ENCODE data around the gene OVOL2. TPM values are rescaled to one million over a fixed set of nuclear protein-coding genes. Genes with fewer than 3 reads are reported as not detected.

Gene OVOL2
- total and polyA plus RNA-seq, 2 of the 4 experiments (the other 2 are of a cell fraction) = not detected

- Histone ChIP-seq H3K9ac (ENCODE audit: low read depth, low read length) (no peak overlapping the region), H3K56ac (ENCODE audit: extremely low read depth, insufficient read depth, low read length) (no peak overlapping the region), H3K27ac (ENCODE audit: insufficient read depth, low read length) (no peak overlapping the region), H3K14ac (replicated peaks; ENCODE audit: low read depth, low read length) (no peak overlapping the region), H4K20me1 (ENCODE audit: insufficient read depth, low read length) (no peaks in the 10 kb centered on the region), H3K4me2 (ENCODE audit: low read depth, low read length) (no peak overlapping the region), H3K4me1 (ENCODE audit: control insufficient read depth, insufficient read depth, low read length) (no peaks in the 10 kb centered on the region), H3K4me3 (ENCODE audit: insufficient read depth, low read depth, low read length) (no peak overlapping the region), H4K8ac (ENCODE audit: low read depth in 2 of 2, low read length in 2 of 2) (no peak overlapping the region), H3K9me3 (ENCODE audit: control insufficient read depth, insufficient read depth, low read length) (no peaks in the 10 kb centered on the region), H3K79me1 (ENCODE audit: low read depth in 1 of 2, low read length in 2 of 2) (no peaks in the 10 kb centered on the region), H2AFZ (replicated peaks; ENCODE audit: low read length, poor library complexity) (no peak overlapping the region), H3K27me3 (ENCODE audit: control insufficient read depth, insufficient read depth, low read length) (peaks cover 7% of the 10 kb centered on the region; the same call in 1 of the 2 replicates), H2AK9ac (replicated peaks; ENCODE audit: low read depth, low read length, poor library complexity) (no peak overlapping the region), H2BK5ac (ENCODE audit: low read depth, low read length, poor library complexity, severe bottlenecking) (no peak overlapping the region), H2BK120ac (ENCODE audit: low read depth, low read length) (no peak overlapping the region), H3K9me1 (ENCODE audit: insufficient read depth, low read length) (no peaks in the 10 kb centered on the region), H3K36me3 (ENCODE audit: control insufficient read depth, insufficient read depth, low read length) (no peaks in the 10 kb centered on the region), H2BK15ac (ENCODE audit: low read depth, low read length) (no peak overlapping the region), H2AK5ac (ENCODE audit: low read depth, low read length) (no peak overlapping the region), H4K5ac (ENCODE audit: low read depth, low read length) (no peak overlapping the region), H3K4ac (ENCODE audit: low read depth, low read length) (no peak overlapping the region), H3K18ac (ENCODE audit: low read depth, low read length) (no peak overlapping the region), H4K91ac (ENCODE audit: insufficient read depth, low read depth, low read length) (no peak overlapping the region), H2BK20ac (ENCODE audit: low read depth, low read length) (no peak overlapping the region), H3K23ac (ENCODE audit: low read depth, low read length) (no peak overlapping the region)
- no peak for ATAC-seq (ENCODE audit: low read depth)
- BruUV-seq (replicated peaks) = no TSS peak
- no peak for DNase-seq
- POLR2A ChIA-PET (ENCODE audit: unreplicated experiment) = no interaction called here
- 77% methylated on average over 9 of the region's 10 CpGs; no CpG with 5 or more reads in 1 of the 2 experiments for WGBS, 2 experiments (ENCODE audit: extremely low coverage in 2 of 2, insufficient read length in 1 of 2)
- intact Hi-C loops (cut with micrococcal nuclease) (no loop called here), dilution Hi-C loops (cut with HindIII; ENCODE audit: low sequenced_read_pairs, unreplicated experiment) (no loop called here), in situ Hi-C loops (cut with MboI; ENCODE audit: low sequenced_read_pairs) (no loop called here)
- CTCF ChIA-PET = interaction anchor here (1.3 kb wide), 1 partner anchor 12 kb away, joined by 3 read pairs; no protein-coding TSS in a partner anchor
- TF ChIP-seq POLR2A (IDR thresholded peaks at IDR 0.05; ENCODE audit: low read depth, low read length) (no peak), MAFK (IDR thresholded peaks at IDR 0.05; ENCODE audit: low read depth, low read length) (no peak), ELK1 (IDR thresholded peaks at IDR 0.05; ENCODE audit: borderline replicate concordance, low read depth, low read length) (no peak), FOS (IDR thresholded peaks at IDR 0.05; ENCODE audit: low read depth, low read length) (no peak), NFE2L2 (IDR thresholded peaks at IDR 0.05; ENCODE audit: low read depth, low read length) (no peak), RAD21 (IDR thresholded peaks at IDR 0.05; ENCODE audit: low read length) (no peak), CTCF (conservative IDR thresholded peaks at IDR 0.05; ENCODE audit: low read depth, low read length) (no peak), MXI1 (IDR thresholded peaks at IDR 0.05; ENCODE audit: borderline replicate concordance, low read depth, low read length) (no peak), MAZ (IDR thresholded peaks at IDR 0.05; ENCODE audit: borderline replicate concordance, low read depth, low read length) (no peak), SMC3 (IDR thresholded peaks at IDR 0.05; ENCODE audit: low read depth, low read length) (no peak), RFX5 (IDR thresholded peaks at IDR 0.05; ENCODE audit: low read depth, low read length) (no peak), CHD1 (IDR thresholded peaks at IDR 0.05; ENCODE audit: low read depth, low read length) (no peak), CEBPB (IDR thresholded peaks at IDR 0.05; ENCODE audit: low read depth, low read length) (no peak), USF2 (IDR thresholded peaks at IDR 0.05; ENCODE audit: low read depth, low read length) (no peak), RCOR1 (IDR thresholded peaks at IDR 0.05; ENCODE audit: insufficient replicate concordance, low read length) (no peak), BHLHE40 (IDR thresholded peaks at IDR 0.05; ENCODE audit: low read depth, low read length) (no peak)
Measured at GRCh38 chr20:18018100-18018499, 39.6 kb downstream of the OVOL2 start.

Measured in IMR-90 (cell line).